Measurements from ENCODE around the gene PIK3AP1. TPM values are rescaled to one million over a fixed set of nuclear protein-coding genes. Genes with fewer than 3 reads are reported as not detected.

PIK3AP1 gene
- total RNA-seq, 6 donors from 2014 or later, result 22.0 to 64.8 (median 34.6) TPM

GRCh38 chr10:96639899-96640298 lies 80.4 kb downstream of the PIK3AP1 start:
- Histone ChIP-seq H3K36me3 (no peaks in the 10 kb centered on the region), H3K4me1 (no peaks in the 10 kb centered on the region), H3K27ac (no peak overlapping the region), H3K27me3 (no peaks in the 10 kb centered on the region), H3K9me3 (no peaks in the 10 kb centered on the region), H3K4me3 (no peak overlapping the region)
- DNase-seq (no peak), ATAC-seq (ENCODE audit: low FRiP score in 2 of 2) (no peak)
- TF ChIP-seq CTCF (IDR thresholded peaks at IDR 0.05) (no peak), EP300 (IDR thresholded peaks at IDR 0.05) (no peak), POLR2AphosphoS5 (IDR thresholded peaks at IDR 0.05) (no peak), POLR2A (IDR thresholded peaks at IDR 0.05) (no peak)
- WGBS, 2 donors, result 78 to 79% methylated on average over 4 of the region's 4 CpGs

GRCh38 chr10:96638696-96639095 lies 81.6 kb downstream of the PIK3AP1 start:
- Histone ChIP-seq H3K27ac (no peak overlapping the region), H3K4me1 (no peaks in the 10 kb centered on the region), H3K9me3 (no peaks in the 10 kb centered on the region), H3K27me3 (no peaks in the 10 kb centered on the region), H3K4me3 (no peak overlapping the region), H3K36me3 (no peaks in the 10 kb centered on the region)
- no peak for ATAC-seq (ENCODE audit: low FRiP score in 2 of 2)
- no peak for TF ChIP-seq CTCF (IDR thresholded peaks at IDR 0.05)
- no peak for TF ChIP-seq POLR2A (IDR thresholded peaks at IDR 0.05)
- no peak for TF ChIP-seq EP300 (IDR thresholded peaks at IDR 0.05)
- no peak for TF ChIP-seq POLR2AphosphoS5 (IDR thresholded peaks at IDR 0.05)
- WGBS, 2 donors, result 80 to 90% methylated on average over 6 of the region's 6 CpGs
- no peak for DNase-seq

- Histone ChIP-seq H3K27me3 (no peaks in the 10 kb centered on the region), H3K4me3 (no peak overlapping the region), H3K4me1 (no peaks in the 10 kb centered on the region), H3K9me3 (no peaks in the 10 kb centered on the region), H3K36me3 (no peaks in the 10 kb centered on the region), H3K27ac (no peak overlapping the region)
- TF ChIP-seq POLR2A (IDR thresholded peaks at IDR 0.05), result no peak
- TF ChIP-seq POLR2AphosphoS5 (IDR thresholded peaks at IDR 0.05), result no peak
- TF ChIP-seq EP300 (IDR thresholded peaks at IDR 0.05), result no peak
- TF ChIP-seq CTCF (IDR thresholded peaks at IDR 0.05), result no peak
- no peak for DNase-seq
- no peak for ATAC-seq (ENCODE audit: low FRiP score in 2 of 2)
- WGBS, 2 donors, result 79 to 91% methylated on average over 3 of the region's 3 CpGs
These were observed 82.2 kb downstream of the PIK3AP1 start for GRCh38 chr10:96638120-96638519.

GRCh38 chr10:96637709-96638108 lies 82.6 kb downstream of the PIK3AP1 start:
- H3K36me3 ChIP-seq, result no peaks in the 10 kb centered on the region
- no peak overlapping the region for H3K27ac ChIP-seq
- no peak overlapping the region for H3K4me3 ChIP-seq
- no peak for ATAC-seq (ENCODE audit: low FRiP score in 2 of 2)
- no peaks in the 10 kb centered on the region for H3K4me1 ChIP-seq
- H3K27me3 ChIP-seq, result no peaks in the 10 kb centered on the region
- DNase-seq, result no peak
- TF ChIP-seq POLR2A (IDR thresholded peaks at IDR 0.05), result no peak
- TF ChIP-seq CTCF (IDR thresholded peaks at IDR 0.05), result no peak
- TF ChIP-seq EP300 (IDR thresholded peaks at IDR 0.05), result no peak
- TF ChIP-seq POLR2AphosphoS5 (IDR thresholded peaks at IDR 0.05), result no peak
- H3K9me3 ChIP-seq, result no peaks in the 10 kb centered on the region
- 85 to 89% methylated on average over 4 of the region's 4 CpGs for WGBS, 2 donors

GRCh38 chr10:96636551-96636950 lies 83.8 kb downstream of the PIK3AP1 start:
- ATAC-seq (ENCODE audit: low FRiP score in 2 of 2) (no peak), DNase-seq (no peak)
- Histone ChIP-seq H3K27ac (no peak overlapping the region), H3K9me3 (no peaks in the 10 kb centered on the region), H3K27me3 (no peaks in the 10 kb centered on the region), H3K4me1 (no peaks in the 10 kb centered on the region), H3K4me3 (no peak overlapping the region), H3K36me3 (no peaks in the 10 kb centered on the region)
- TF ChIP-seq EP300 (IDR thresholded peaks at IDR 0.05), result no peak
- no peak for TF ChIP-seq POLR2A (IDR thresholded peaks at IDR 0.05)
- no peak for TF ChIP-seq CTCF (IDR thresholded peaks at IDR 0.05)
- TF ChIP-seq POLR2AphosphoS5 (IDR thresholded peaks at IDR 0.05), result no peak
- WGBS, 2 donors, result 56 to 61% methylated on average over 1 of the region's 1 CpG

Measured in upper lobe of left lung (tissue), 6 donors.